C1 segment of cervical spinal cord (tissue), 14 donors: ENCODE measurements around the gene BCAP29.

Experiments used
- DNase-seq, 14 donors: peaks; one replicate each; lab custom pipeline; 2025; lab: John Stamatoyannopoulos, UW

The BCAP29 gene

GRCh38 chr7:107581387-107582013, 1.5 kb downstream of the BCAP29 start:
- DNase-seq: peak in 1 of 14 donors; percentile 23

GRCh38 chr7:107582875-107583274, 2.8 kb downstream of the BCAP29 start:
- DNase-seq: no peak

GRCh38 chr7:107584716-107585115, 4.7 kb downstream of the BCAP29 start:
- no peak for DNase-seq

GRCh38 chr7:107588529-107589130, 8.6 kb downstream of the BCAP29 start:
- DNase-seq: no peak

GRCh38 chr7:107591421-107591820, 11.4 kb downstream of the BCAP29 start:
- no peak for DNase-seq

GRCh38 chr7:107592361-107593024, 12.4 kb downstream of the BCAP29 start:
- DNase-seq: no peak

- no peak for DNase-seq
Observed at GRCh38 chr7:107593025-107593410, 13.0 kb downstream of the BCAP29 start.

- no peak for DNase-seq
Observed at GRCh38 chr7:107594961-107595737, 15.1 kb downstream of the BCAP29 start.

GRCh38 chr7:107596881-107597581, 17.0 kb downstream of the BCAP29 start:
- DNase-seq: no peak

- DNase-seq: no peak
Observed at GRCh38 chr7:107597582-107597916, 17.5 kb downstream of the BCAP29 start.

GRCh38 chr7:107597953-107598352, 17.9 kb downstream of the BCAP29 start:
- no peak for DNase-seq

GRCh38 chr7:107599262-107599661, 19.2 kb downstream of the BCAP29 start:
- no peak for DNase-seq

- DNase-seq: no peak
Observed at GRCh38 chr7:107600816-107601215, 20.8 kb downstream of the BCAP29 start.

- DNase-seq: peak in 1 of 14 donors; percentile 79
Observed at GRCh38 chr7:107605218-107605815, 25.3 kb downstream of the BCAP29 start.

- DNase-seq: no peak
Observed at GRCh38 chr7:107606303-107606702, 26.3 kb downstream of the BCAP29 start.

GRCh38 chr7:107609811-107610261, 29.8 kb downstream of the BCAP29 start:
- DNase-seq: no peak

GRCh38 chr7:107610323-107610722, 30.3 kb downstream of the BCAP29 start:
- DNase-seq: no peak

- DNase-seq: no peak
Observed at GRCh38 chr7:107613439-107613838, 33.4 kb downstream of the BCAP29 start.

GRCh38 chr7:107613948-107614347, 33.9 kb downstream of the BCAP29 start:
- no peak for DNase-seq

- DNase-seq: no peak
Observed at GRCh38 chr7:107614425-107614824, 34.4 kb downstream of the BCAP29 start.
